H1 (cell line): Measurements from ENCODE around the gene KLK6. TPM values are rescaled to one million over a fixed set of nuclear protein-coding genes. Genes with fewer than 3 reads are reported as not detected.

Experiments used
- CTCF ChIA-PET: fragments of 300-600 bp; sonication (Branson Sonifier 250); formaldehyde crosslinking; loops from one replicate; lab custom pipeline; 2021; ENCODE audit not compliant: partially characterized antibody; lab: Charles Lee
- POLR2A ChIA-PET: fragments of 300-600 bp; sonication (Branson Sonifier 250); formaldehyde crosslinking; loops from one replicate; lab custom pipeline; 2021; ENCODE audit warnings: inconsistent platforms; ENCODE audit not compliant: partially characterized antibody; lab: Charles Lee
- DNase-seq, 2 experiments: peaks; one replicate each; pipeline versions ENCODE4 v3.0.0 to v3.0.0-alpha.2; 2010 to 2022; ENCODE audit warnings: low spot score in 2 of 2, low read depth in 1 of 2, mixed read lengths in 1 of 2
- FAIRE-seq: peaks from 2 replicates; lab custom pipeline; 2011; peaks lifted over from hg19 to GRCh38; lab: Jason Lieb, UNC
- H2AFZ ChIP-seq: 2 replicates; pipeline ENCODE4 v1.8.1; 2012; ENCODE audit warnings: low read length, inconsistent platforms
- H2AK5ac ChIP-seq: 2 replicates; pipeline ENCODE4 v1.6.1; 2013; ENCODE audit warnings: low read depth, low read length
- H2BK120ac ChIP-seq: replicated peaks from 2 replicates; pipeline ENCODE3; 2013; ENCODE audit warnings: low read depth, low read length, inconsistent platforms
- H2BK12ac ChIP-seq: 2 replicates; pipeline ENCODE4 v1.6.1; 2013; ENCODE audit warnings: low read depth, low read length
- H2BK15ac ChIP-seq: 2 replicates; pipeline ENCODE4 v1.6.1; 2013; ENCODE audit warnings: low read length
- H2BK20ac ChIP-seq: 2 replicates; pipeline ENCODE4 v1.6.1; 2013; ENCODE audit warnings: low read length
- H2BK5ac ChIP-seq: 2 replicates; pipeline ENCODE4 v1.6.1; 2013; ENCODE audit warnings: low read depth, low read length
- H3K14ac ChIP-seq: 2 replicates; pipeline ENCODE4 v1.6.1; 2013; ENCODE audit warnings: inconsistent platforms; ENCODE audit not compliant: insufficient read length
- H3K18ac ChIP-seq: 2 replicates; pipeline ENCODE4 v1.6.1; 2013; ENCODE audit warnings: low read length; ENCODE audit errors: extremely low read depth
- H3K23ac ChIP-seq: 2 replicates; pipeline ENCODE4 v1.6.1; 2013; ENCODE audit warnings: inconsistent platforms; ENCODE audit not compliant: insufficient read length
- H3K23me2 ChIP-seq: 2 replicates; pipeline ENCODE4 v1.6.1; 2013; ENCODE audit warnings: low read depth, low read length
- H3K27ac ChIP-seq: 2 replicates; pipeline ENCODE4 v1.6.1; 2011; ENCODE audit warnings: low read depth, low read length, inconsistent platforms
- H3K27me3 ChIP-seq, 4 experiments: replicated peaks in 1 of 4; 1 replicate in 1 of 4; 2 replicates in 3 of 4; pipeline versions ENCODE4 v1.6.1 to v1.8.1; 2011 to 2013; ENCODE audit warnings: low read length in 3 of 4, mild to moderate bottlenecking in 3 of 4, inconsistent platforms in 2 of 4, mixed read lengths in 2 of 4, moderate library complexity in 1 of 4; ENCODE audit not compliant: control insufficient read depth in 3 of 4, insufficient read depth in 3 of 4; ENCODE audit errors: extremely low read depth in 1 of 4
- H3K36me3 ChIP-seq, 4 experiments: 2 replicates each; pipeline versions ENCODE4 v1.6.1 to v1.8.1; 2011 to 2013; ENCODE audit warnings: mild to moderate bottlenecking in 4 of 4, low read length in 3 of 4, moderate library complexity in 2 of 4, control low read depth in 1 of 4, inconsistent platforms in 1 of 4; ENCODE audit not compliant: insufficient read depth in 4 of 4, control insufficient read depth in 2 of 4
- H3K4ac ChIP-seq: replicated peaks from 2 replicates; pipeline ENCODE3; 2013; ENCODE audit warnings: low read length, low read depth, mixed read lengths, inconsistent platforms; ENCODE audit not compliant: insufficient read length
- H3K4me1 ChIP-seq, 4 experiments: replicated peaks in 1 of 4; 1 replicate in 1 of 4; 2 replicates in 3 of 4; pipeline versions ENCODE4 v1.6.1 to v1.8.1; 2011 to 2013; ENCODE audit warnings: low read length in 3 of 4, inconsistent platforms in 2 of 4, mixed read lengths in 1 of 4; ENCODE audit not compliant: insufficient read depth in 4 of 4, control insufficient read depth in 3 of 4
- H3K4me2 ChIP-seq, 2 experiments: 2 replicates each; pipeline versions ENCODE4 v1.6.1 to v1.8.1; 2011 to 2013; ENCODE audit warnings: low read depth in 2 of 2, low read length in 2 of 2, control low read depth in 1 of 2, inconsistent platforms in 1 of 2, mild to moderate bottlenecking in 1 of 2; ENCODE audit not compliant: insufficient read depth in 1 of 2
- H3K4me3 ChIP-seq, 4 experiments: fragments of 200-600, 300-600 bp in 1 of 4; sonication (generic), shearing (Covaris generic), sonication (Bioruptor Twin) in 1 of 4; 2 replicates each; pipeline versions ENCODE4 v1.5.1 to v1.8.1; 2011 to 2016; ENCODE audit warnings: low read length in 4 of 4, low read depth in 3 of 4, control low read depth in 2 of 4, inconsistent platforms in 2 of 4, mild to moderate bottlenecking in 2 of 4, mixed read lengths in 1 of 4, moderate library complexity in 1 of 4; ENCODE audit not compliant: insufficient read depth in 2 of 4; ENCODE audit errors: extremely low read depth in 1 of 4
- H3K56ac ChIP-seq: replicated peaks from 2 replicates; pipeline ENCODE3; 2013; ENCODE audit warnings: low read depth, mild to moderate bottlenecking, mixed read lengths, low read length, inconsistent platforms; ENCODE audit not compliant: insufficient read length
- H3K79me1 ChIP-seq: 2 replicates; pipeline ENCODE4 v1.6.1; 2013; ENCODE audit warnings: low read depth, low read length, control low read depth
- H3K79me2 ChIP-seq, 2 experiments: 2 replicates each; pipeline versions ENCODE4 v1.6.1 to v1.8.1; 2012 to 2013; ENCODE audit warnings: low read length in 2 of 2, mild to moderate bottlenecking in 2 of 2, inconsistent platforms in 1 of 2; ENCODE audit not compliant: insufficient read depth in 2 of 2, control insufficient read depth in 1 of 2
- H3K9ac ChIP-seq, 4 experiments: replicated peaks in 1 of 4; 1 replicate in 1 of 4; 2 replicates in 3 of 4; pipeline versions ENCODE4 v1.6.1 to v1.8.1; 2011 to 2013; ENCODE audit warnings: low read depth in 3 of 4, low read length in 3 of 4, control low read depth in 2 of 4, mild to moderate bottlenecking in 2 of 4, moderate library complexity in 2 of 4, inconsistent platforms in 1 of 4; ENCODE audit errors: extremely low read depth in 1 of 4
- H3K9me3 ChIP-seq, 2 experiments: 2 replicates each; pipeline versions ENCODE4 v1.6.1 to v1.8.1; 2012 to 2013; ENCODE audit warnings: mild to moderate bottlenecking in 2 of 2, moderate library complexity in 2 of 2, control low read depth in 1 of 2, inconsistent platforms in 1 of 2, low read depth in 1 of 2, low read length in 1 of 2, mixed read lengths in 1 of 2; ENCODE audit not compliant: insufficient read depth in 2 of 2
- H4K20me1 ChIP-seq, 2 experiments: replicated peaks in 1 of 2; 2 replicates each; pipeline versions ENCODE3 to v1.8.1; 2011 to 2013; ENCODE audit warnings: inconsistent platforms in 2 of 2, low read length in 2 of 2, mild to moderate bottlenecking in 1 of 2; ENCODE audit not compliant: insufficient read depth in 2 of 2, control insufficient read depth in 1 of 2
- H4K5ac ChIP-seq: 2 replicates; pipeline ENCODE4 v1.6.1; 2013; ENCODE audit warnings: low read length, low read depth, mixed read lengths, inconsistent platforms; ENCODE audit not compliant: insufficient read length
- H4K8ac ChIP-seq: 2 replicates; pipeline ENCODE4 v1.8.0; 2013; ENCODE audit warnings: mild to moderate bottlenecking, moderate library complexity, low read length, inconsistent platforms; ENCODE audit not compliant: insufficient read depth; ENCODE audit errors: extremely low read depth
- H4K91ac ChIP-seq: replicated peaks from 2 replicates; pipeline ENCODE3; 2013; ENCODE audit warnings: low read length, mixed read lengths, inconsistent platforms; ENCODE audit not compliant: insufficient read length
- CREB1 ChIP-seq: IDR thresholded peaks from 2 replicates; pipeline ENCODE4 v1.6.1; 2012; ENCODE audit warnings: inconsistent platforms
- EZH2 ChIP-seq: fragments of 200-600 bp; sonication (generic); IDR thresholded peaks from 2 replicates; pipeline ENCODE4 v1.7.1; 2012; ENCODE audit warnings: low read depth, mild to moderate bottlenecking, moderate library complexity, low read length, inconsistent platforms; ENCODE audit not compliant: severe bottlenecking
- GABPA ChIP-seq: IDR thresholded peaks from 2 replicates; pipeline ENCODE4 v1.6.1; 2011; ENCODE audit warnings: mild to moderate bottlenecking, low read length, moderate library complexity, borderline replicate concordance; ENCODE audit not compliant: insufficient read depth
- HDAC6 ChIP-seq: IDR thresholded peaks from one replicate; pipeline ENCODE4 v1.7.1; 2012; ENCODE audit warnings: low read depth, mild to moderate bottlenecking, inconsistent platforms, low read length, moderate library complexity
- NANOG ChIP-seq: IDR thresholded peaks from 2 replicates; pipeline ENCODE4 v1.6.1; 2011; ENCODE audit warnings: low read length, low read depth, mild to moderate bottlenecking, inconsistent platforms; ENCODE audit not compliant: insufficient read depth, poor library complexity, severe bottlenecking
- POLR2A ChIP-seq, 2 experiments: IDR thresholded peaks; 1 replicate in 1 of 2; 2 replicates in 1 of 2; pipeline ENCODE4 v1.6.1; 2011; ENCODE audit warnings: low read depth in 2 of 2, low read length in 2 of 2, mild to moderate bottlenecking in 2 of 2; ENCODE audit errors: control extremely low read depth in 1 of 2
- POLR2AphosphoS5 ChIP-seq: IDR thresholded peaks from 2 replicates; pipeline ENCODE4 v1.6.1; 2011; ENCODE audit warnings: low read depth, low read length
- SP1 ChIP-seq: IDR thresholded peaks from 2 replicates; pipeline ENCODE4 v1.6.1; 2011; ENCODE audit warnings: low read depth, low read length
- YY1 ChIP-seq: IDR thresholded peaks from 2 replicates; pipeline ENCODE4 v1.6.1; 2011; ENCODE audit warnings: low read depth, mild to moderate bottlenecking, low read length
- WGBS, 2 experiments: shearing (Covaris generic) in 1 of 2; methylation state at CpG; one replicate each; pipeline versions ENCODE4 v1.1.6 to v1.1.7; 2013 to 2015; ENCODE audit warnings: low lambda C conversion rate in 2 of 2, mixed read lengths in 2 of 2, inconsistent platforms in 1 of 2, low coverage in 1 of 2, missing lambda C conversion rate in 1 of 2; ENCODE audit not compliant: insufficient replicate concordance in 2 of 2, insufficient coverage in 1 of 2, insufficient read length in 1 of 2; ENCODE audit errors: extremely low coverage in 1 of 2, missing lambda C conversion rate in 1 of 2; 5-methylcytosine and 5-hydroxymethylcytosine counted together
- polyA plus RNA-seq, 7 experiments: library from polyadenylated mRNA; depleted of rRNA in 3 of 7; stranded (reverse) in 5 of 7; unstranded in 2 of 7; fragments of >200 nt in 5 of 7; fragments of 200-250 nt in 2 of 7; gene quantifications; 1 replicate in 5 of 7; 2 replicates in 1 of 7; 4 replicates in 1 of 7; pipeline versions ENCODE4 v1.2.1 to v1.2.3, GENCODE V29; 2011 to 2013; ENCODE audit warnings: missing spikeins in 2 of 7, mixed read lengths in 2 of 7
- total RNA-seq: library from RNA; stranded (reverse); fragmentation: NEBNext Ultra II Directional; extraction: Animal tissue kit (Norgen Biotek cat#: 25700); gene quantifications from 2 replicates; pipeline ENCODE4 v1.2.1, GENCODE V29; 2021

The KLK6 gene
- total and polyA plus RNA-seq, 2 of the 8 experiments (the other 6 are each of a cell fraction or from before 2014, with no cell fraction given), result 0.69 to 3.2 TPM

DNA sequence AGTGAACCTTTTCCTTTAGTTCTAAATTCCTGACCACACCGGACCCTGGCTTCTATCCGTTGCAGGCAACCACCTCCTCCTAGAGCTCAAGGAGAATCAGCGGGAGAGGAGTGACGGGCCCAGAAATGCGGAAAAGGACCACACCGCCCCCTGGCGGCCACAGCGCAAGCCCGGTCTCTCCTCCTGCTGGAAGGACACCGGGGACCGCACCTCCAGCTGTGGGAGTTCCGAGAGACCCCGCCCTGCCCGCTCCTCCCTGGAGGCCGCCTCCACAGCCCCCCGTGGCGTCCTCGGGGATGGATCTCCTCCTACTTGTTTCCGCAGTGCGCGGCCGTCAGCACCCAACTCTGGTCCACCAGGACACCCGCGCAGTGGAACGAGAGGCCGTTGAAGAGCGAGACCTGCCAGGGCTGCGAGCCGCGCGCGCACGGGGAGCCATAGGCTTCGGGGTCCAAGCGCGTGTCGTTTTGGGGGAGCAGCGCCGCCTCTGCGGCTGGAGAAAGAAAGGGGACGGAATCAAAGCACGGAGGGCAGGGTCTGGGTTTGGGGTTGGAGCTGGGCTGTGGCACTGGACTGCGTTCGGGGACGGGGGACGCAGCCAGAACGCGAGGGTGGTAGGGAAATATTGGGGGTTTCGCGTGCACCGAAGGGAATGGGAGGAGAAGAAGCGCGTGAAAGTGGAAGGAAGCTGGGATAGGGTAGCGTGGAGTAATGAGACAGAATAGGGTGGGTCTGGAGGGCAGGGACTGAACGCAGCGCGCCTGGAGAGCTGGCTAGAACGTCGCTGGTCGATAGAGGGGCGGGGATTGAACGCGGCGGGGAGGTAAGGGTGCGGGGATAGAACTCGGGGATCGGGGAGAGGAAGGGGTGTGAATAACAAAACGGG, 47.6 kb upstream of the KLK6 start:
- Histone ChIP-seq H4K5ac (no peak overlapping the region), H3K79me1 (no peaks in the 10 kb centered on the region), H2BK12ac (peak overlapping the region; percentile 94; the same call in 1 of the 2 replicates), H3K27ac (no peak overlapping the region), H3K79me2 (no peaks in the 10 kb centered on the region), H3K23ac (no peak overlapping the region), H4K91ac (peak overlapping the region; percentile 81), H3K4me3 (peak overlapping the region; percentile 53 to 73 (median 62)), H3K27me3 (peaks cover 0 to 30% (median 19%) of the 10 kb centered on the region in 4 experiments; a peak in 5 of 7 replicates), H3K14ac (no peak overlapping the region), H3K36me3 (no peaks in the 10 kb centered on the region), H3K56ac (peak overlapping the region; percentile 69), H3K18ac (peak overlapping the region; percentile 90), H3K4me2 (peak overlapping the region; percentile 80 to 82), H2BK120ac (peak overlapping the region; percentile 43), H2AFZ (peak overlapping the region; percentile 37; the same call in 1 of the 2 replicates), H3K23me2 (peaks cover 14% of the 10 kb centered on the region; the same call in 1 of the 2 replicates), H3K9ac (no peak overlapping the region; a peak in 2 of 7 replicates), H4K8ac (peak overlapping the region; percentile 5; the same call in 1 of the 2 replicates), H2BK5ac (peak overlapping the region; percentile 49; the same call in 1 of the 2 replicates), H3K9me3 (no peaks in the 10 kb centered on the region), H4K20me1 (no peaks in the 10 kb centered on the region), H2BK20ac (no peak overlapping the region), H3K4me1 (peaks cover 0 to 7% (median 2%) of the 10 kb centered on the region in 4 experiments; a peak in 4 of 7 replicates), H2AK5ac (no peak overlapping the region), H3K4ac (peak overlapping the region; percentile 69), H2BK15ac (no peak overlapping the region; the same call in 1 of the 2 replicates)
- DNase-seq, result peak; percentile 75 to 98
- ChIA-PET POLR2A (interaction anchor here (0.8 to 2.8 kb wide), 17 partner anchors 11 to 222 kb away, joined by 3 to 12 read pairs (median 4); partner anchors contain the start of genes KLK13 and KLK8), CTCF (interaction anchor here (0.5 to 15.0 kb wide), 47 partner anchors 9 to 239 kb away, joined by 3 to 269 read pairs (median 5); partner anchors contain the start of genes KLK6 and KLK8)
- FAIRE-seq, result peak; percentile 32
- WGBS, 2 experiments, result 2% methylated on average over 57 of the region's 68 CpGs; no CpG with 5 or more reads in 1 of the 2 experiments
- TF ChIP-seq CREB1, result peak; percentile 23
- TF ChIP-seq YY1, result no peak
- TF ChIP-seq POLR2A (IDR thresholded peaks at IDR 0.05; ENCODE audit: control extremely low read depth in 1 of 2, low read depth in 2 of 2, low read length in 2 of 2), result 0 out of 3 replicates have a peak, but pooled peaks of 1 of the 2 experiments have one; percentile 21
- no peak for TF ChIP-seq POLR2AphosphoS5
- peak; percentile 93 for TF ChIP-seq SP1
- TF ChIP-seq GABPA, result no peak; the same call in 1 of the 2 replicates
- no peak for TF ChIP-seq HDAC6
- no peak for TF ChIP-seq NANOG
- peak; percentile 4 for TF ChIP-seq EZH2
